A549 (cell line): ENCODE measurements around the gene HDGFL2.

Experiments used
- BHLHE40 ChIP-seq: IDR thresholded peaks from 2 replicates; pipeline ENCODE4 v1.6.1; 2012; ENCODE audit warnings: low read depth, low read length, inconsistent platforms
- HOXB5 ChIP-seq: fragments of 250-450 bp; sonication (Bioruptor Pico); IDR thresholded peaks from 2 replicates; pipeline ENCODE4 v1.5.0; 2020; ENCODE audit warnings: mild to moderate bottlenecking, moderate library complexity
- KDM5A ChIP-seq: fragments of 200-600 bp; sonication (generic); IDR thresholded peaks from 2 replicates; pipeline ENCODE4 v1.6.1; 2016; ENCODE audit warnings: antibody characterized with exemption, mild to moderate bottlenecking
- MAFK ChIP-seq: fragments of 450-650 bp; IDR thresholded peaks from 2 replicates; pipeline ENCODE4 v1.6.1; 2014; ENCODE audit not compliant: partially characterized antibody
- MYC ChIP-seq: IDR thresholded peaks from 2 replicates; pipeline ENCODE4 v1.6.1; 2012; ENCODE audit warnings: mild to moderate bottlenecking, inconsistent platforms, low read length, improper control_type of control experiment, borderline replicate concordance
- NR3C1 ChIP-seq: fragments of >200 bp; sonication (Bioruptor Twin); formaldehyde crosslinking; IDR thresholded peaks from 3 replicates; pipeline ENCODE4 v1.6.1; 2017
- POLR2A ChIP-seq: IDR thresholded peaks from 2 replicates; pipeline ENCODE4 v1.6.1; 2012; ENCODE audit warnings: mild to moderate bottlenecking, low read length
- SREBF2 ChIP-seq: fragments of 450-650 bp; IDR thresholded peaks from 2 replicates; pipeline ENCODE4 v1.6.1; 2014; ENCODE audit warnings: mild to moderate bottlenecking, moderate library complexity
- TF ChIP-seq, protein P1 (sequence below): fragments of >200 bp; sonication (Bioruptor Twin); formaldehyde crosslinking; IDR thresholded peaks from 3 replicates; pipeline ENCODE4 v1.5.1; 2016
- TF ChIP-seq, protein P2 (sequence below): fragments of >200 bp; sonication (Bioruptor Twin); formaldehyde crosslinking; IDR thresholded peaks from 2 replicates; pipeline ENCODE4 v1.6.1; 2016
- TF ChIP-seq, protein P3 (sequence below): IDR thresholded peaks from 2 replicates; pipeline ENCODE4 v1.6.1; 2012
- TF ChIP-seq, protein P4 (sequence below): fragments of 200-600 bp; sonication (generic); IDR thresholded peaks from 2 replicates; pipeline ENCODE4 v1.6.1; 2016; ENCODE audit warnings: antibody characterized with exemption, mild to moderate bottlenecking, moderate library complexity
- TF ChIP-seq, protein P5 (sequence below): fragments of 250-450 bp; sonication (Bioruptor Pico); IDR thresholded peaks from 2 replicates; pipeline ENCODE4 v1.5.0; 2021; ENCODE audit warnings: mild to moderate bottlenecking, moderate library complexity, borderline replicate concordance
- TF ChIP-seq, protein P6 (sequence below): IDR thresholded peaks from 2 replicates; pipeline ENCODE4 v1.6.1; 2012; ENCODE audit warnings: low read depth, borderline replicate concordance

DNA sequence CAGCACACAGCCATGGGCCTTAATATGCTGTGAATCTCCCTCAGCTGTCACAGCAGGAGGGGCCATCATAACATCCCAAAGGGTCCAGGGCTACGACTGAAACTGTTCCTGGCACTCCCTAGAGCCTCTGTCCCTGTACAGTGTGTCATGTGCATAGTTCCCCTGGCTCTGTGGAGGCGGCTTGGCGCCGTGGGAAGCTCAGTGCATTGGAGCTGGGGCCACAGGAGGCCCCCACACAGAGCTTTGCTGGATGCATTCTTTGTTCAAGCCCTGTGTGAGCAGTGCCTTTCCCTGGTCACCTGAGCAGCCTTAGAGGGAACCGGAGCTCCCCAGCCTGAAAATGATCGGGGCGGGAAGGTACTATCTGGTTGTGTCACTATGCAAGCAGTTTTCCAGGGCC is 35.9 kb upstream of the HDGFL2 start:
- TF ChIP-seq, protein P1, sequence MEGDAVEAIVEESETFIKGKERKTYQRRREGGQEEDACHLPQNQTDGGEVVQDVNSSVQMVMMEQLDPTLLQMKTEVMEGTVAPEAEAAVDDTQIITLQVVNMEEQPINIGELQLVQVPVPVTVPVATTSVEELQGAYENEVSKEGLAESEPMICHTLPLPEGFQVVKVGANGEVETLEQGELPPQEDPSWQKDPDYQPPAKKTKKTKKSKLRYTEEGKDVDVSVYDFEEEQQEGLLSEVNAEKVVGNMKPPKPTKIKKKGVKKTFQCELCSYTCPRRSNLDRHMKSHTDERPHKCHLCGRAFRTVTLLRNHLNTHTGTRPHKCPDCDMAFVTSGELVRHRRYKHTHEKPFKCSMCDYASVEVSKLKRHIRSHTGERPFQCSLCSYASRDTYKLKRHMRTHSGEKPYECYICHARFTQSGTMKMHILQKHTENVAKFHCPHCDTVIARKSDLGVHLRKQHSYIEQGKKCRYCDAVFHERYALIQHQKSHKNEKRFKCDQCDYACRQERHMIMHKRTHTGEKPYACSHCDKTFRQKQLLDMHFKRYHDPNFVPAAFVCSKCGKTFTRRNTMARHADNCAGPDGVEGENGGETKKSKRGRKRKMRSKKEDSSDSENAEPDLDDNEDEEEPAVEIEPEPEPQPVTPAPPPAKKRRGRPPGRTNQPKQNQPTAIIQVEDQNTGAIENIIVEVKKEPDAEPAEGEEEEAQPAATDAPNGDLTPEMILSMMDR: no peak
- TF ChIP-seq MAFK: no peak
- TF ChIP-seq HOXB5 (CRISPR knock-in tag): no peak
- TF ChIP-seq, protein P2, sequence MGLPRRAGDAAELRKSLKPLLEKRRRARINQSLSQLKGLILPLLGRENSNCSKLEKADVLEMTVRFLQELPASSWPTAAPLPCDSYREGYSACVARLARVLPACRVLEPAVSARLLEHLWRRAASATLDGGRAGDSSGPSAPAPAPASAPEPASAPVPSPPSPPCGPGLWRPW: no peak
- TF ChIP-seq, protein P3, sequence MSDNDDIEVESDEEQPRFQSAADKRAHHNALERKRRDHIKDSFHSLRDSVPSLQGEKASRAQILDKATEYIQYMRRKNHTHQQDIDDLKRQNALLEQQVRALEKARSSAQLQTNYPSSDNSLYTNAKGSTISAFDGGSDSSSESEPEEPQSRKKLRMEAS: no peak
- TF ChIP-seq POLR2A: no peak
- no peak for TF ChIP-seq NR3C1
- TF ChIP-seq BHLHE40: no peak
- TF ChIP-seq SREBF2: no peak
- TF ChIP-seq, protein P4, sequence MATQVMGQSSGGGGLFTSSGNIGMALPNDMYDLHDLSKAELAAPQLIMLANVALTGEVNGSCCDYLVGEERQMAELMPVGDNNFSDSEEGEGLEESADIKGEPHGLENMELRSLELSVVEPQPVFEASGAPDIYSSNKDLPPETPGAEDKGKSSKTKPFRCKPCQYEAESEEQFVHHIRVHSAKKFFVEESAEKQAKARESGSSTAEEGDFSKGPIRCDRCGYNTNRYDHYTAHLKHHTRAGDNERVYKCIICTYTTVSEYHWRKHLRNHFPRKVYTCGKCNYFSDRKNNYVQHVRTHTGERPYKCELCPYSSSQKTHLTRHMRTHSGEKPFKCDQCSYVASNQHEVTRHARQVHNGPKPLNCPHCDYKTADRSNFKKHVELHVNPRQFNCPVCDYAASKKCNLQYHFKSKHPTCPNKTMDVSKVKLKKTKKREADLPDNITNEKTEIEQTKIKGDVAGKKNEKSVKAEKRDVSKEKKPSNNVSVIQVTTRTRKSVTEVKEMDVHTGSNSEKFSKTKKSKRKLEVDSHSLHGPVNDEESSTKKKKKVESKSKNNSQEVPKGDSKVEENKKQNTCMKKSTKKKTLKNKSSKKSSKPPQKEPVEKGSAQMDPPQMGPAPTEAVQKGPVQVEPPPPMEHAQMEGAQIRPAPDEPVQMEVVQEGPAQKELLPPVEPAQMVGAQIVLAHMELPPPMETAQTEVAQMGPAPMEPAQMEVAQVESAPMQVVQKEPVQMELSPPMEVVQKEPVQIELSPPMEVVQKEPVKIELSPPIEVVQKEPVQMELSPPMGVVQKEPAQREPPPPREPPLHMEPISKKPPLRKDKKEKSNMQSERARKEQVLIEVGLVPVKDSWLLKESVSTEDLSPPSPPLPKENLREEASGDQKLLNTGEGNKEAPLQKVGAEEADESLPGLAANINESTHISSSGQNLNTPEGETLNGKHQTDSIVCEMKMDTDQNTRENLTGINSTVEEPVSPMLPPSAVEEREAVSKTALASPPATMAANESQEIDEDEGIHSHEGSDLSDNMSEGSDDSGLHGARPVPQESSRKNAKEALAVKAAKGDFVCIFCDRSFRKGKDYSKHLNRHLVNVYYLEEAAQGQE: no peak
- TF ChIP-seq, protein P5, sequence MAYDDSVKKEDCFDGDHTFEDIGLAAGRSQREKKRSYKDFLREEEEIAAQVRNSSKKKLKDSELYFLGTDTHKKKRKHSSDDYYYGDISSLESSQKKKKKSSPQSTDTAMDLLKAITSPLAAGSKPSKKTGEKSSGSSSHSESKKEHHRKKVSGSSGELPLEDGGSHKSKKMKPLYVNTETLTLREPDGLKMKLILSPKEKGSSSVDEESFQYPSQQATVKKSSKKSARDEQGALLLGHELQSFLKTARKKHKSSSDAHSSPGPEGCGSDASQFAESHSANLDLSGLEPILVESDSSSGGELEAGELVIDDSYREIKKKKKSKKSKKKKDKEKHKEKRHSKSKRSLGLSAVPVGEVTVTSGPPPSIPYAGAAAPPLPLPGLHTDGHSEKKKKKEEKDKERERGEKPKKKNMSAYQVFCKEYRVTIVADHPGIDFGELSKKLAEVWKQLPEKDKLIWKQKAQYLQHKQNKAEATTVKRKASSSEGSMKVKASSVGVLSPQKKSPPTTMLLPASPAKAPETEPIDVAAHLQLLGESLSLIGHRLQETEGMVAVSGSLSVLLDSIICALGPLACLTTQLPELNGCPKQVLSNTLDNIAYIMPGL (CRISPR knock-in tag): no peak
- TF ChIP-seq, protein P6, sequence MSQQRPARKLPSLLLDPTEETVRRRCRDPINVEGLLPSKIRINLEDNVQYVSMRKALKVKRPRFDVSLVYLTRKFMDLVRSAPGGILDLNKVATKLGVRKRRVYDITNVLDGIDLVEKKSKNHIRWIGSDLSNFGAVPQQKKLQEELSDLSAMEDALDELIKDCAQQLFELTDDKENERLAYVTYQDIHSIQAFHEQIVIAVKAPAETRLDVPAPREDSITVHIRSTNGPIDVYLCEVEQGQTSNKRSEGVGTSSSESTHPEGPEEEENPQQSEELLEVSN: no peak
- TF ChIP-seq KDM5A: no peak
- no peak for TF ChIP-seq MYC
